K562 (cell line): ENCODE data around the gene MBD6.

ENCODE experiments used
- BRCA1 ChIP-seq, 2 experiments: fragments of 450-650 bp in 1 of 2; sonication (generic) in 1 of 2; formaldehyde crosslinking in 1 of 2; IDR thresholded peaks; 2 replicates each; pipeline versions ENCODE4 v1.5.0 to v1.6.1; 2017 to 2020; ENCODE audit warnings: mild to moderate bottlenecking in 1 of 2, missing genetic modification reagents in 1 of 2
- CTCF ChIP-seq, 3 experiments: IDR thresholded peaks in 2 of 3; conservative IDR thresholded peaks in 1 of 3; 2 replicates each; pipeline ENCODE4 v1.5.1; 2011 to 2012; ENCODE audit warnings: low read length in 3 of 3, mild to moderate bottlenecking in 3 of 3, control low read depth in 2 of 3, improper control_type of control experiment in 1 of 3, inconsistent platforms in 1 of 3, low read depth in 1 of 3, mixed read lengths in 1 of 3, moderate library complexity in 1 of 3; ENCODE audit not compliant: insufficient read depth in 2 of 3
- EP300 ChIP-seq: IDR thresholded peaks from 2 replicates; pipeline ENCODE4 v1.6.1; 2012; ENCODE audit warnings: low read length, improper control_type of control experiment
- EWSR1 ChIP-seq: fragments of 450-650 bp; IDR thresholded peaks from 2 replicates; pipeline ENCODE4 v1.6.1; 2018; ENCODE audit warnings: borderline replicate concordance, mild to moderate bottlenecking, low read depth, moderate library complexity; ENCODE audit not compliant: partially characterized antibody
- GATA2 ChIP-seq: sonication (generic); formaldehyde crosslinking; IDR thresholded peaks from 2 replicates; pipeline ENCODE4 v1.4.0; 2020; ENCODE audit warnings: mild to moderate bottlenecking, missing genetic modification reagents
- NCOA2 ChIP-seq, 2 experiments: fragments of 450-650 bp; IDR thresholded peaks; 2 replicates each; pipeline ENCODE4 v1.6.1; 2018; ENCODE audit warnings: mild to moderate bottlenecking in 2 of 2, moderate library complexity in 1 of 2; ENCODE audit not compliant: partially characterized antibody in 2 of 2
- RERE ChIP-seq: sonication (generic); formaldehyde crosslinking; IDR thresholded peaks from 2 replicates; pipeline ENCODE4 v1.8.0; 2023; ENCODE audit warnings: missing genetic modification reagents, mild to moderate bottlenecking, borderline replicate concordance
- RFX5 ChIP-seq: IDR thresholded peaks from 2 replicates; pipeline ENCODE4 v1.6.1; 2011; ENCODE audit warnings: low read depth, mild to moderate bottlenecking, improper control_type of control experiment, low read length
- SRF ChIP-seq, 2 experiments: fragments of 250-450, 450-650 bp in 1 of 2; sonication (Bioruptor Pico) in 1 of 2; sonication (generic) in 1 of 2; formaldehyde crosslinking; IDR thresholded peaks; 2 replicates each; pipeline versions ENCODE4 v1.5.0 to v1.5.1; 2020 to 2022; ENCODE audit warnings: mild to moderate bottlenecking in 1 of 2, missing genetic modification reagents in 1 of 2
- TCF7 ChIP-seq: sonication (generic); IDR thresholded peaks from 2 replicates; pipeline ENCODE4 v1.6.1; 2016; ENCODE audit warnings: antibody characterized with exemption, borderline replicate concordance
- ZNF175 ChIP-seq: fragments of 200-800 bp; sonication (Bioruptor generic); IDR thresholded peaks from 2 replicates; pipeline ENCODE4 v1.6.1; 2016; ENCODE audit warnings: low read depth, mild to moderate bottlenecking, missing genetic modification characterization, missing compliant biosample characterization
- TF ChIP-seq, protein P1 (sequence below): fragments of 450-650 bp; IDR thresholded peaks from 2 replicates; pipeline ENCODE4 v1.7.1; 2018; ENCODE audit warnings: mild to moderate bottlenecking, low read depth; ENCODE audit not compliant: partially characterized antibody
- TF ChIP-seq, protein P2 (sequence below): sonication (generic); formaldehyde crosslinking; IDR thresholded peaks from 2 replicates; pipeline ENCODE4 v1.8.0; 2023; ENCODE audit warnings: mild to moderate bottlenecking, missing genetic modification reagents

DNA sequence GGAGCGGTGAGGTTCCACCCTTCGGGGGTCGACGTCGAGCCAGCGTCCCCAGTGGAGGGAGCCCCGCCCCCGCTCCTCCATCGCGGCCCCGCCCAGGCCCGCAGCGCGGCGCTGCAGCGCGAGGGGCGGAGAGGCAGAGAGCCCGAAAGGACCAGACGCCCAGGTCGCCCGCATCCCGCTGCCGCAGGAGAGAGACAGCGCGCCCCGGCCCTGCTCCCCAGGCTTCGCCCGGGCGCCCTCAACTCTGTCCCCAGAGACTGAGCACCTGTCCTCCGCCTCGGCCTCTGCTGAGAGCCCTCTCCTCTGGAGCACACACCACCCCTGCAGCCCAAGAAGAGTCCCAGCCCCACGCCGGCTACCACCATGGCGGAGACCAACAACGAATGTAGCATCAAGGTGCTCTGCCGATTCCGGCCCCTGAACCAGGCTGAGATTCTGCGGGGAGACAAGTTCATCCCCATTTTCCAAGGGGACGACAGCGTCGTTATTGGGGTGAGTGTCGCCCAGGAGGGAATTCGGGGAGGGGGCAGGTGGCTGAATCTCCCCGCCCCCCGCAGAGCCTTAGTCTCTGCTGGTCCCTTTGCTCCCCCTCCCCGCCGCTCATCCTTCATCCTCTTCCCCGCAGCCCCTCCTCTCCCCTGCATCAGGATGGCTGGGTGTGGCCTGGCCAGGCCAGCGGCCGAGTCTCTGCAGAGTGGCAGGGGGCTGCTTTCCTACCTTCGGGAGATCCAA is 27.5 kb downstream of the MBD6 start, which contains the start of gene KIF5A:
- TF ChIP-seq RFX5 (no peak), RERE (CRISPR knock-in tag) (no peak), GATA2 (CRISPR knock-in tag) (no peak), TCF7 (no peak), EP300 (no peak), NCOA2 (IDR thresholded peaks at IDR 0.05; ENCODE audit: partially characterized antibody in 2 of 2) (no peak), CTCF (IDR thresholded peaks at IDR 0.05 in 2 of 3, conservative IDR thresholded peaks at IDR 0.05 in 1 of 3; ENCODE audit: insufficient read depth in 2 of 3, low read depth in 1 of 3, low read length in 3 of 3) (peak in 2 of 3 experiments; percentile 19 to 26; a peak in 1 of 6 replicates), SRF (CRISPR knock-in tag; IDR thresholded peaks at IDR 0.05) (no peak), EWSR1 (no peak), BRCA1 (IDR thresholded peaks at IDR 0.05) (no peak), BRCA1 (CRISPR knock-in tag; IDR thresholded peaks at IDR 0.05) (no peak), ZNF175 (no peak)
- TF ChIP-seq, protein P1, sequence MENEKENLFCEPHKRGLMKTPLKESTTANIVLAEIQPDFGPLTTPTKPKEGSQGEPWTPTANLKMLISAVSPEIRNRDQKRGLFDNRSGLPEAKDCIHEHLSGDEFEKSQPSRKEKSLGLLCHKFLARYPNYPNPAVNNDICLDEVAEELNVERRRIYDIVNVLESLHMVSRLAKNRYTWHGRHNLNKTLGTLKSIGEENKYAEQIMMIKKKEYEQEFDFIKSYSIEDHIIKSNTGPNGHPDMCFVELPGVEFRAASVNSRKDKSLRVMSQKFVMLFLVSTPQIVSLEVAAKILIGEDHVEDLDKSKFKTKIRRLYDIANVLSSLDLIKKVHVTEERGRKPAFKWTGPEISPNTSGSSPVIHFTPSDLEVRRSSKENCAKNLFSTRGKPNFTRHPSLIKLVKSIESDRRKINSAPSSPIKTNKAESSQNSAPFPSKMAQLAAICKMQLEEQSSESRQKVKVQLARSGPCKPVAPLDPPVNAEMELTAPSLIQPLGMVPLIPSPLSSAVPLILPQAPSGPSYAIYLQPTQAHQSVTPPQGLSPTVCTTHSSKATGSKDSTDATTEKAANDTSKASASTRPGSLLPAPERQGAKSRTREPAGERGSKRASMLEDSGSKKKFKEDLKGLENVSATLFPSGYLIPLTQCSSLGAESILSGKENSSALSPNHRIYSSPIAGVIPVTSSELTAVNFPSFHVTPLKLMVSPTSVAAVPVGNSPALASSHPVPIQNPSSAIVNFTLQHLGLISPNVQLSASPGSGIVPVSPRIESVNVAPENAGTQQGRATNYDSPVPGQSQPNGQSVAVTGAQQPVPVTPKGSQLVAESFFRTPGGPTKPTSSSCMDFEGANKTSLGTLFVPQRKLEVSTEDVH = no peak
- TF ChIP-seq, protein P2, sequence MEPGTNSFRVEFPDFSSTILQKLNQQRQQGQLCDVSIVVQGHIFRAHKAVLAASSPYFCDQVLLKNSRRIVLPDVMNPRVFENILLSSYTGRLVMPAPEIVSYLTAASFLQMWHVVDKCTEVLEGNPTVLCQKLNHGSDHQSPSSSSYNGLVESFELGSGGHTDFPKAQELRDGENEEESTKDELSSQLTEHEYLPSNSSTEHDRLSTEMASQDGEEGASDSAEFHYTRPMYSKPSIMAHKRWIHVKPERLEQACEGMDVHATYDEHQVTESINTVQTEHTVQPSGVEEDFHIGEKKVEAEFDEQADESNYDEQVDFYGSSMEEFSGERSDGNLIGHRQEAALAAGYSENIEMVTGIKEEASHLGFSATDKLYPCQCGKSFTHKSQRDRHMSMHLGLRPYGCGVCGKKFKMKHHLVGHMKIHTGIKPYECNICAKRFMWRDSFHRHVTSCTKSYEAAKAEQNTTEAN (CRISPR knock-in tag) = no peak
